HepG2 (cell line): ENCODE data around the gene ARL5A.

Source experiments
- EP300 ChIP-seq, 3 experiments: sonication (generic) in 1 of 3; formaldehyde crosslinking in 1 of 3; IDR thresholded peaks; 2 replicates each; pipeline versions ENCODE4 v1.5.1 to v1.6.1; 2011 to 2020; ENCODE audit warnings: low read depth in 2 of 3, low read length in 2 of 3, borderline replicate concordance in 1 of 3, improper control_type of control experiment in 1 of 3, mild to moderate bottlenecking in 1 of 3, missing genetic modification reagents in 1 of 3, moderate library complexity in 1 of 3
- FOXP1 ChIP-seq, 2 experiments: fragments of 450-650 bp in 1 of 2; IDR thresholded peaks; 2 replicates each; pipeline ENCODE4 v1.6.1; 2017 to 2018; ENCODE audit warnings: antibody characterized with exemption in 1 of 2
- NFIC ChIP-seq: IDR thresholded peaks from 2 replicates; pipeline ENCODE4 v1.6.1; 2012; ENCODE audit warnings: mild to moderate bottlenecking, low read length, inconsistent platforms
- TCF7 ChIP-seq: sonication (generic); IDR thresholded peaks from 2 replicates; pipeline ENCODE4 v1.6.1; 2016; ENCODE audit warnings: antibody characterized with exemption, low read depth
- ZBTB7A ChIP-seq: sonication (generic); formaldehyde crosslinking; IDR thresholded peaks from 2 replicates; pipeline ENCODE4 v1.8.0; 2022; ENCODE audit warnings: mild to moderate bottlenecking, missing genetic modification reagents
- ZNF274 ChIP-seq: sonication (generic); formaldehyde crosslinking; IDR thresholded peaks from 2 replicates; pipeline ENCODE4 v1.5.1; 2020; ENCODE audit warnings: mild to moderate bottlenecking, missing genetic modification reagents
- ZNF510 ChIP-seq: sonication (generic); formaldehyde crosslinking; IDR thresholded peaks from 2 replicates; pipeline ENCODE4 v1.4.0; 2020; ENCODE audit warnings: low read depth, mild to moderate bottlenecking, missing genetic modification reagents
- TF ChIP-seq, protein P1 (sequence below): sonication (generic); formaldehyde crosslinking; IDR thresholded peaks from 2 replicates; pipeline ENCODE4 v1.8.1; 2022; ENCODE audit warnings: low read depth, mild to moderate bottlenecking, missing genetic modification reagents
- TF ChIP-seq, protein P2 (sequence below): sonication (generic); formaldehyde crosslinking; IDR thresholded peaks from 2 replicates; pipeline ENCODE4 v1.5.0; 2020; ENCODE audit warnings: mild to moderate bottlenecking, missing genetic modification reagents, borderline replicate concordance
- TF ChIP-seq, protein P3 (sequence below): sonication (generic); formaldehyde crosslinking; IDR thresholded peaks from 2 replicates; pipeline ENCODE4 v1.5.0; 2020; ENCODE audit warnings: mild to moderate bottlenecking, missing genetic modification reagents, moderate library complexity
- TF ChIP-seq, protein P4 (sequence below): IDR thresholded peaks from 2 replicates; pipeline ENCODE4 v1.6.1; 2016; ENCODE audit warnings: missing compliant biosample characterization, missing genetic modification reagents, borderline replicate concordance
- TF ChIP-seq, protein P5 (sequence below): sonication (generic); formaldehyde crosslinking; IDR thresholded peaks from 2 replicates; pipeline ENCODE4 v1.4.0; 2020; ENCODE audit warnings: mild to moderate bottlenecking, missing genetic modification reagents

DNA sequence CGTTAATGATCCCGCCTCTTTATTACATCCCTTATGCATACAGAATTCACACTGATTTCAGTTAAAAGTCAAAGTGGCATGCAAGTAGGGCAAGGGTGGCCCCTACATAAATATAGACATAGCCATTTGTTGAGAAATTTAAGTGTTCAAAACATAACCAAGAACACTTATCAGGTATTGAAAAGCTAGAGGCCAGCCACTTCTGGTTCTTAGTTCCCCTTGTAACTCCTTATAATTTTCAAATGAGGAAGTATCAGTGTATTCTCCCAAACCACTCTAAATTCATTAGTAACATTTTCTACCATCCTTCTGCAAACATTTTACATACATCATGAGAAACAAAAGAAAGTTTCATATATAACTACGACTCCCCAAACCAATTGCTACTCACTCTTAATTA lies 5.8 kb upstream of the ARL5A start:
- TF ChIP-seq TCF7 (no peak), FOXP1 (IDR thresholded peaks at IDR 0.05) (no peak), FOXP1 (CRISPR knock-in tag; IDR thresholded peaks at IDR 0.05) (no peak), ZBTB7A (CRISPR knock-in tag) (no peak), ZNF510 (CRISPR knock-in tag) (no peak), EP300 (IDR thresholded peaks at IDR 0.05; ENCODE audit: low read depth in 2 of 2, low read length in 2 of 2) (no peak), EP300 (CRISPR knock-in tag; IDR thresholded peaks at IDR 0.05; ENCODE audit: borderline replicate concordance) (no peak), ZNF274 (CRISPR knock-in tag) (no peak), NFIC (no peak)
- TF ChIP-seq, protein P1, sequence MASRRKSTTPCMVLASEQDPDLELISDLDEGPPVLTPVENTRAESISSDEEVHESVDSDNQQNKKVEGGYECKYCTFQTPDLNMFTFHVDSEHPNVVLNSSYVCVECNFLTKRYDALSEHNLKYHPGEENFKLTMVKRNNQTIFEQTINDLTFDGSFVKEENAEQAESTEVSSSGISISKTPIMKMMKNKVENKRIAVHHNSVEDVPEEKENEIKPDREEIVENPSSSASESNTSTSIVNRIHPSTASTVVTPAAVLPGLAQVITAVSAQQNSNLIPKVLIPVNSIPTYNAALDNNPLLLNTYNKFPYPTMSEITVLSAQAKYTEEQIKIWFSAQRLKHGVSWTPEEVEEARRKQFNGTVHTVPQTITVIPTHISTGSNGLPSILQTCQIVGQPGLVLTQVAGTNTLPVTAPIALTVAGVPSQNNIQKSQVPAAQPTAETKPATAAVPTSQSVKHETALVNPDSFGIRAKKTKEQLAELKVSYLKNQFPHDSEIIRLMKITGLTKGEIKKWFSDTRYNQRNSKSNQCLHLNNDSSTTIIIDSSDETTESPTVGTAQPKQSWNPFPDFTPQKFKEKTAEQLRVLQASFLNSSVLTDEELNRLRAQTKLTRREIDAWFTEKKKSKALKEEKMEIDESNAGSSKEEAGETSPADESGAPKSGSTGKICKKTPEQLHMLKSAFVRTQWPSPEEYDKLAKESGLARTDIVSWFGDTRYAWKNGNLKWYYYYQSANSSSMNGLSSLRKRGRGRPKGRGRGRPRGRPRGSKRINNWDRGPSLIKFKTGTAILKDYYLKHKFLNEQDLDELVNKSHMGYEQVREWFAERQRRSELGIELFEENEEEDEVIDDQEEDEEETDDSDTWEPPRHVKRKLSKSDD: no peak
- TF ChIP-seq, protein P2, sequence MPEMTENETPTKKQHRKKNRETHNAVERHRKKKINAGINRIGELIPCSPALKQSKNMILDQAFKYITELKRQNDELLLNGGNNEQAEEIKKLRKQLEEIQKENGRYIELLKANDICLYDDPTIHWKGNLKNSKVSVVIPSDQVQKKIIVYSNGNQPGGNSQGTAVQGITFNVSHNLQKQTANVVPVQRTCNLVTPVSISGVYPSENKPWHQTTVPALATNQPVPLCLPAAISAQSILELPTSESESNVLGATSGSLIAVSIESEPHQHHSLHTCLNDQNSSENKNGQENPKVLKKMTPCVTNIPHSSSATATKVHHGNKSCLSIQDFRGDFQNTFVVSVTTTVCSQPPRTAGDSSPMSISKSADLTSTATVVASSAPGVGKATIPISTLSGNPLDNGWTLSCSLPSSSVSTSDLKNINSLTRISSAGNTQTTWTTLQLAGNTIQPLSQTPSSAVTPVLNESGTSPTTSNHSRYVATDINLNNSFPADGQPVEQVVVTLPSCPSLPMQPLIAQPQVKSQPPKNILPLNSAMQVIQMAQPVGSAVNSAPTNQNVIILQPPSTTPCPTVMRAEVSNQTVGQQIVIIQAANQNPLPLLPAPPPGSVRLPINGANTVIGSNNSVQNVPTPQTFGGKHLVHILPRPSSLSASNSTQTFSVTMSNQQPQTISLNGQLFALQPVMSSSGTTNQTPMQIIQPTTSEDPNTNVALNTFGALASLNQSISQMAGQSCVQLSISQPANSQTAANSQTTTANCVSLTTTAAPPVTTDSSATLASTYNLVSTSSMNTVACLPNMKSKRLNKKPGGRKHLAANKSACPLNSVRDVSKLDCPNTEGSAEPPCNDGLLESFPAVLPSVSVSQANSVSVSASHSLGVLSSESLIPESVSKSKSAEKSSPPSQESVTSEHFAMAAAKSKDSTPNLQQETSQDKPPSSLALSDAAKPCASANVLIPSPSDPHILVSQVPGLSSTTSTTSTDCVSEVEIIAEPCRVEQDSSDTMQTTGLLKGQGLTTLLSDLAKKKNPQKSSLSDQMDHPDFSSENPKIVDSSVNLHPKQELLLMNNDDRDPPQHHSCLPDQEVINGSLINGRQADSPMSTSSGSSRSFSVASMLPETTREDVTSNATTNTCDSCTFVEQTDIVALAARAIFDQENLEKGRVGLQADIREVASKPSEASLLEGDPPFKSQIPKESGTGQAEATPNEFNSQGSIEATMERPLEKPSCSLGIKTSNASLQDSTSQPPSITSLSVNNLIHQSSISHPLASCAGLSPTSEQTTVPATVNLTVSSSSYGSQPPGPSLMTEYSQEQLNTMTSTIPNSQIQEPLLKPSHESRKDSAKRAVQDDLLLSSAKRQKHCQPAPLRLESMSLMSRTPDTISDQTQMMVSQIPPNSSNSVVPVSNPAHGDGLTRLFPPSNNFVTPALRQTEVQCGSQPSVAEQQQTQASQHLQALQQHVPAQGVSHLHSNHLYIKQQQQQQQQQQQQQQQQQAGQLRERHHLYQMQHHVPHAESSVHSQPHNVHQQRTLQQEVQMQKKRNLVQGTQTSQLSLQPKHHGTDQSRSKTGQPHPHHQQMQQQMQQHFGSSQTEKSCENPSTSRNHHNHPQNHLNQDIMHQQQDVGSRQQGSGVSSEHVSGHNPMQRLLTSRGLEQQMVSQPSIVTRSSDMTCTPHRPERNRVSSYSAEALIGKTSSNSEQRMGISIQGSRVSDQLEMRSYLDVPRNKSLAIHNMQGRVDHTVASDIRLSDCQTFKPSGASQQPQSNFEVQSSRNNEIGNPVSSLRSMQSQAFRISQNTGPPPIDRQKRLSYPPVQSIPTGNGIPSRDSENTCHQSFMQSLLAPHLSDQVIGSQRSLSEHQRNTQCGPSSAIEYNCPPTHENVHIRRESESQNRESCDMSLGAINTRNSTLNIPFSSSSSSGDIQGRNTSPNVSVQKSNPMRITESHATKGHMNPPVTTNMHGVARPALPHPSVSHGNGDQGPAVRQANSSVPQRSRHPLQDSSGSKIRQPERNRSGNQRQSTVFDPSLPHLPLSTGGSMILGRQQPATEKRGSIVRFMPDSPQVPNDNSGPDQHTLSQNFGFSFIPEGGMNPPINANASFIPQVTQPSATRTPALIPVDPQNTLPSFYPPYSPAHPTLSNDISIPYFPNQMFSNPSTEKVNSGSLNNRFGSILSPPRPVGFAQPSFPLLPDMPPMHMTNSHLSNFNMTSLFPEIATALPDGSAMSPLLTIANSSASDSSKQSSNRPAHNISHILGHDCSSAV (CRISPR knock-in tag): no peak
- TF ChIP-seq, protein P3, sequence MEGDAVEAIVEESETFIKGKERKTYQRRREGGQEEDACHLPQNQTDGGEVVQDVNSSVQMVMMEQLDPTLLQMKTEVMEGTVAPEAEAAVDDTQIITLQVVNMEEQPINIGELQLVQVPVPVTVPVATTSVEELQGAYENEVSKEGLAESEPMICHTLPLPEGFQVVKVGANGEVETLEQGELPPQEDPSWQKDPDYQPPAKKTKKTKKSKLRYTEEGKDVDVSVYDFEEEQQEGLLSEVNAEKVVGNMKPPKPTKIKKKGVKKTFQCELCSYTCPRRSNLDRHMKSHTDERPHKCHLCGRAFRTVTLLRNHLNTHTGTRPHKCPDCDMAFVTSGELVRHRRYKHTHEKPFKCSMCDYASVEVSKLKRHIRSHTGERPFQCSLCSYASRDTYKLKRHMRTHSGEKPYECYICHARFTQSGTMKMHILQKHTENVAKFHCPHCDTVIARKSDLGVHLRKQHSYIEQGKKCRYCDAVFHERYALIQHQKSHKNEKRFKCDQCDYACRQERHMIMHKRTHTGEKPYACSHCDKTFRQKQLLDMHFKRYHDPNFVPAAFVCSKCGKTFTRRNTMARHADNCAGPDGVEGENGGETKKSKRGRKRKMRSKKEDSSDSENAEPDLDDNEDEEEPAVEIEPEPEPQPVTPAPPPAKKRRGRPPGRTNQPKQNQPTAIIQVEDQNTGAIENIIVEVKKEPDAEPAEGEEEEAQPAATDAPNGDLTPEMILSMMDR (CRISPR knock-in tag): no peak
- TF ChIP-seq, protein P4, sequence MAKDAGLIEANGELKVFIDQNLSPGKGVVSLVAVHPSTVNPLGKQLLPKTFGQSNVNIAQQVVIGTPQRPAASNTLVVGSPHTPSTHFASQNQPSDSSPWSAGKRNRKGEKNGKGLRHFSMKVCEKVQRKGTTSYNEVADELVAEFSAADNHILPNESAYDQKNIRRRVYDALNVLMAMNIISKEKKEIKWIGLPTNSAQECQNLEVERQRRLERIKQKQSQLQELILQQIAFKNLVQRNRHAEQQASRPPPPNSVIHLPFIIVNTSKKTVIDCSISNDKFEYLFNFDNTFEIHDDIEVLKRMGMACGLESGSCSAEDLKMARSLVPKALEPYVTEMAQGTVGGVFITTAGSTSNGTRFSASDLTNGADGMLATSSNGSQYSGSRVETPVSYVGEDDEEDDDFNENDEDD (CRISPR knock-in tag): no peak
- TF ChIP-seq, protein P5, sequence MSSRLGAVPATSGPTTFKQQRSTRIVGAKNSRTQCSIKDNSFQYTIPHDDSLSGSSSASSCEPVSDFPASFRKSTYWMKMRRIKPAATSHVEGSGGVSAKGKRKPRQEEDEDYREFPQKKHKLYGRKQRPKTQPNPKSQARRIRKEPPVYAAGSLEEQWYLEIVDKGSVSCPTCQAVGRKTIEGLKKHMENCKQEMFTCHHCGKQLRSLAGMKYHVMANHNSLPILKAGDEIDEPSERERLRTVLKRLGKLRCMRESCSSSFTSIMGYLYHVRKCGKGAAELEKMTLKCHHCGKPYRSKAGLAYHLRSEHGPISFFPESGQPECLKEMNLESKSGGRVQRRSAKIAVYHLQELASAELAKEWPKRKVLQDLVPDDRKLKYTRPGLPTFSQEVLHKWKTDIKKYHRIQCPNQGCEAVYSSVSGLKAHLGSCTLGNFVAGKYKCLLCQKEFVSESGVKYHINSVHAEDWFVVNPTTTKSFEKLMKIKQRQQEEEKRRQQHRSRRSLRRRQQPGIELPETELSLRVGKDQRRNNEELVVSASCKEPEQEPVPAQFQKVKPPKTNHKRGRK (CRISPR knock-in tag): no peak
